ENCODE data around the gene ZNF426. TPM values are rescaled to one million over a fixed set of nuclear protein-coding genes. Genes with fewer than 3 reads are reported as not detected.
A peak's percentile ranks its signal among the peaks of the same experiment; 100 is the strongest.

The ZNF426 gene
- total and polyA plus RNA-seq, 2 of the 13 experiments (the other 11 are each of a cell fraction or from before 2014, with no cell fraction given) = 3.8 to 14.9 TPM

- TF ChIP-seq XRCC5 (optimal IDR thresholded peaks at IDR 0.05; ENCODE audit: low read length) (no peak), ATF5 (CRISPR knock-in tag; IDR thresholded peaks at IDR 0.05; ENCODE audit: low read depth) (no peak), PBX2 (CRISPR knock-in tag; IDR thresholded peaks at IDR 0.05) (no peak), KDM5B (CRISPR knock-in tag; IDR thresholded peaks at IDR 0.05; ENCODE audit: borderline replicate concordance) (peak; percentile 69; the same call in 1 of the 2 replicates), SMC3 (IDR thresholded peaks at IDR 0.05; ENCODE audit: low read length) (no peak), PATZ1 (CRISPR knock-in tag; IDR thresholded peaks at IDR 0.05) (peak; percentile 79), ZNF709 (CRISPR knock-in tag; IDR thresholded peaks at IDR 0.05) (no peak), ZNF646 (CRISPR knock-in tag; IDR thresholded peaks at IDR 0.05) (no peak), PCBP2 (optimal IDR thresholded peaks at IDR 0.05; ENCODE audit: low read depth, low read length, poor library complexity, severe bottlenecking) (no peak), SP2 (CRISPR knock-in tag; IDR thresholded peaks at IDR 0.05) (no peak), CBX2 (IDR thresholded peaks at IDR 0.05; ENCODE audit: low read depth, low read length) (no peak), CBX2 (CRISPR knock-in tag; IDR thresholded peaks at IDR 0.05; ENCODE audit: low read depth) (no peak), ZNF17 (CRISPR knock-in tag; IDR thresholded peaks at IDR 0.05) (no peak), DDIT3 (CRISPR knock-in tag; IDR thresholded peaks at IDR 0.05) (no peak), GPN1 (CRISPR knock-in tag; IDR thresholded peaks at IDR 0.05; ENCODE audit: borderline replicate concordance) (no peak), JUNB (CRISPR knock-in tag; IDR thresholded peaks at IDR 0.05; ENCODE audit: borderline replicate concordance) (no peak), TFDP2 (CRISPR knock-in tag; IDR thresholded peaks at IDR 0.05) (peak; percentile 56; the same call in 1 of the 2 replicates)
These were observed at the start of gene ZNF426 (continued) for GRCh38 chr19:9538183-9539058.
